Caco-2 (cell line): ENCODE results near the gene VASH1. TPM values are rescaled to one million over a fixed set of nuclear protein-coding genes. Genes with fewer than 3 reads are reported as not detected.

Experiments used
- BruUV-seq: library from RNA; stranded (reverse); fragments of 400-500 nt; replicated peaks from 2 replicates; lab custom pipeline; 2021; lab: Mats Ljungman, UMichigan
- CTCF ChIA-PET: fragments of 300-600 bp; sonication (Branson Sonifier 250); formaldehyde crosslinking; loops from one replicate; lab custom pipeline; 2022; ENCODE audit warnings: antibody characterized with exemption; lab: Charles Lee
- POLR2A ChIA-PET: fragments of 300-600 bp; sonication (Branson Sonifier 250); formaldehyde crosslinking; loops from one replicate; lab custom pipeline; 2022; ENCODE audit warnings: antibody characterized with exemption; lab: Charles Lee
- DNase-seq, 2 experiments: peaks; one replicate each; pipeline versions ENCODE4 v3.0.0 to v3.0.0-alpha.2; 2020 to 2022
- H3K27me3 ChIP-seq: replicated peaks from 2 replicates; pipeline ENCODE4 v1.6.0; 2011; ENCODE audit warnings: low read length; ENCODE audit not compliant: control insufficient read depth, insufficient read depth
- H3K36me3 ChIP-seq: 2 replicates; pipeline ENCODE4 v1.5.1; 2011; ENCODE audit warnings: low read length; ENCODE audit not compliant: control insufficient read depth, insufficient read depth
- H3K4me1 ChIP-seq: fragments of 250-450 bp; sonication (Bioruptor Pico); 2 replicates; pipeline ENCODE4 v1.5.1; 2020; ENCODE audit warnings: mild to moderate bottlenecking
- H3K4me3 ChIP-seq: 2 replicates; pipeline ENCODE4 v1.5.1; 2011; ENCODE audit warnings: low read depth, mild to moderate bottlenecking, control low read depth, low read length
- H3K9me3 ChIP-seq: fragments of 250-450 bp; sonication (Bioruptor Pico); 2 replicates; pipeline ENCODE4 v1.5.1; 2020; ENCODE audit warnings: mild to moderate bottlenecking, moderate library complexity
- H3K27ac Mint-ChIP-seq: one replicate; pipeline ENCODE4 v1.8.0; 2022; ENCODE audit warnings: mixed read lengths; ENCODE audit not compliant: unreplicated experiment
- H3K27me3 Mint-ChIP-seq: one replicate; pipeline ENCODE4 v1.8.0; 2022; ENCODE audit warnings: mixed read lengths; ENCODE audit not compliant: insufficient read depth, unreplicated experiment
- H3K36me3 Mint-ChIP-seq: one replicate; pipeline ENCODE4 v1.8.0; 2022; ENCODE audit warnings: mild to moderate bottlenecking, mixed read lengths; ENCODE audit not compliant: insufficient read depth, unreplicated experiment
- H3K4me1 Mint-ChIP-seq: one replicate; pipeline ENCODE4 v1.8.0; 2022; ENCODE audit warnings: low read depth, mixed read lengths; ENCODE audit not compliant: unreplicated experiment
- H3K4me3 Mint-ChIP-seq: one replicate; pipeline ENCODE4 v1.8.0; 2022; ENCODE audit warnings: mild to moderate bottlenecking, moderate library complexity, mixed read lengths; ENCODE audit not compliant: unreplicated experiment
- H3K9me3 Mint-ChIP-seq: one replicate; pipeline ENCODE4 v1.8.0; 2022; ENCODE audit warnings: mixed read lengths; ENCODE audit not compliant: unreplicated experiment
- intact Hi-C: fragments of 100-400 bp; cut with micrococcal nuclease; formaldehyde crosslinking; loops from one replicate; pipeline ENCODE4 v1.10.0; 2022; ENCODE audit not compliant: unreplicated experiment
- total RNA-seq: library from RNA; stranded (reverse); gene quantifications from 2 replicates; pipeline ENCODE4 v1.2.3, GENCODE V29; 2022
- TF ChIP-seq, protein P1 (sequence below), 2 experiments: fragments of 200-600 bp in 1 of 2; IDR thresholded peaks; 1 replicate in 1 of 2; 2 replicates in 1 of 2; pipeline versions ENCODE4 v1.5.1 to v1.8.0; 2011 to 2022; ENCODE audit warnings: antibody characterized with exemption in 1 of 2, control low read depth in 1 of 2, inconsistent platforms in 1 of 2, low read depth in 1 of 2, low read length in 1 of 2, mild to moderate bottlenecking in 1 of 2, moderate library complexity in 1 of 2; ENCODE audit not compliant: insufficient read depth in 1 of 2, severe bottlenecking in 1 of 2, unreplicated experiment in 1 of 2

VASH1 gene
- total RNA-seq, 1 experiment from 2014 or later: 0.18 TPM

DNA sequence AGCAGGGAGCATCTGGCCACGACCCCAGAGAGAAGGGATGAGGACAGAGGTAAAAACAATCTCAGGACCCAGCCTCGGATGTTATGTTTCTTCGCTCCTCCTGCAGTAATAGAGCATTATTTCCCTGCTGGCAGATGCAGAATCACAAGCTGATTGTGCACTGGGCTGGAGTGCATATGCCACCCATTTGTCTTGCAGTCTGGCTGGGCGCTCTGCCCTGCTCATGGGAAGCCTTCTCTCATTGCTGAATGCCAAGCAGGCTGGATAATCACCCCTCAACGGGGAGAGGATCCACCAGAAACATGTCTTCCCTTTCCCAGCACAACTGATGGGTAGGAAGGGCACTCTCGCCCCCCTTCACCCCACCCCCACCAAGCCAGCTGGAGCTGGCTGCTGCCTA is 8.5 kb upstream of the VASH1 start:
- no peak overlapping the region for H3K4me3 ChIP-seq
- H3K36me3 ChIP-seq: no peaks in the 10 kb centered on the region
- Mint-ChIP-seq H3K9me3 (no peaks in the 10 kb centered on the region), H3K4me3 (no peak overlapping the region), H3K36me3 (no peaks in the 10 kb centered on the region), H3K27ac (no peak overlapping the region), H3K27me3 (peaks cover 8% of the 10 kb centered on the region), H3K4me1 (no peaks in the 10 kb centered on the region)
- ChIA-PET CTCF (no interaction called here), POLR2A (no interaction called here)
- intact Hi-C loops: no loop called here
- H3K9me3 ChIP-seq: no peaks in the 10 kb centered on the region
- BruUV-seq: no TSS peak
- DNase-seq: no peak
- H3K4me1 ChIP-seq: no peaks in the 10 kb centered on the region
- H3K27me3 ChIP-seq: no peaks in the 10 kb centered on the region
- TF ChIP-seq, protein P1, sequence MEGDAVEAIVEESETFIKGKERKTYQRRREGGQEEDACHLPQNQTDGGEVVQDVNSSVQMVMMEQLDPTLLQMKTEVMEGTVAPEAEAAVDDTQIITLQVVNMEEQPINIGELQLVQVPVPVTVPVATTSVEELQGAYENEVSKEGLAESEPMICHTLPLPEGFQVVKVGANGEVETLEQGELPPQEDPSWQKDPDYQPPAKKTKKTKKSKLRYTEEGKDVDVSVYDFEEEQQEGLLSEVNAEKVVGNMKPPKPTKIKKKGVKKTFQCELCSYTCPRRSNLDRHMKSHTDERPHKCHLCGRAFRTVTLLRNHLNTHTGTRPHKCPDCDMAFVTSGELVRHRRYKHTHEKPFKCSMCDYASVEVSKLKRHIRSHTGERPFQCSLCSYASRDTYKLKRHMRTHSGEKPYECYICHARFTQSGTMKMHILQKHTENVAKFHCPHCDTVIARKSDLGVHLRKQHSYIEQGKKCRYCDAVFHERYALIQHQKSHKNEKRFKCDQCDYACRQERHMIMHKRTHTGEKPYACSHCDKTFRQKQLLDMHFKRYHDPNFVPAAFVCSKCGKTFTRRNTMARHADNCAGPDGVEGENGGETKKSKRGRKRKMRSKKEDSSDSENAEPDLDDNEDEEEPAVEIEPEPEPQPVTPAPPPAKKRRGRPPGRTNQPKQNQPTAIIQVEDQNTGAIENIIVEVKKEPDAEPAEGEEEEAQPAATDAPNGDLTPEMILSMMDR (IDR thresholded peaks at IDR 0.05; ENCODE audit: insufficient read depth in 1 of 2, low read depth in 1 of 2, low read length in 1 of 2, severe bottlenecking in 1 of 2, unreplicated experiment in 1 of 2): no peak

DNA sequence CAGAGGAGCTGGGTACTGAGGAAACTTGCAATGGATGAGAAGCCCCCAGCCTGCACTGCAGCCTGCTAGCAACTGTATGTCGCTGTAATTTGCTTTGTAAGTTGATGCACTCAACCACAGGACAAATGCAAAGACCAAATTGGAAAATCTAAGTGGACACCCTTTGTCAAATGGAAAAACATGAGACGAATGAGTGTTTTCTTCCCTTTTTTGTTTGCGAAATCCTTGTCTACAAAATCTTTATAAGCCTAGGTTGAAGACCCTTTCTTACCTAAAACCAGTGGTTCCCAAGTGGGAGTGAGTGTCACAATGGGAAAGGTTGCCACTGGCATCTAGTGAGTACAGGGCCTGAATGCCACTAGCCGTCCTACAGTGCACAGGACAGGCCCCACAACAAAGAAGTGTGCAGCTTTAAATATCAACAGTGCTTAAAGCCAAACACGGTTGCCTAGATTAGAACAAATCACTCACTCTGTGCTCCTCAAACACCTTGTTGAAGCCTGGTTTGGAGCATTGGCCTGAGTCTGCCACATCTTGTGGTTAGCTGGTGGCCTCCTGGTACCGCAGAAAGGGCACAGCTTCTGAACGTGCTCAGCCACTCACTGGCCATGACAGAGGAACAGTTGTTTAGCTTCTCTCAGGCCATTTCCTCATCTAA is 7.6 kb upstream of the VASH1 start:
- Mint-ChIP-seq H3K36me3 (no peaks in the 10 kb centered on the region), H3K4me1 (no peaks in the 10 kb centered on the region), H3K9me3 (no peaks in the 10 kb centered on the region), H3K27ac (no peak overlapping the region), H3K27me3 (peaks cover 12% of the 10 kb centered on the region), H3K4me3 (no peak overlapping the region)
- H3K4me1 ChIP-seq: no peaks in the 10 kb centered on the region
- H3K4me3 ChIP-seq: no peak overlapping the region
- H3K9me3 ChIP-seq: no peaks in the 10 kb centered on the region
- H3K36me3 ChIP-seq: no peaks in the 10 kb centered on the region
- no TSS peak for BruUV-seq
- no peak for DNase-seq
- H3K27me3 ChIP-seq: no peaks in the 10 kb centered on the region
- intact Hi-C loops: no loop called here
- POLR2A ChIA-PET: no interaction called here
- CTCF ChIA-PET: no interaction called here
- TF ChIP-seq, protein P1 (IDR thresholded peaks at IDR 0.05; ENCODE audit: insufficient read depth in 1 of 2, low read depth in 1 of 2, low read length in 1 of 2, severe bottlenecking in 1 of 2, unreplicated experiment in 1 of 2): no peak

DNA sequence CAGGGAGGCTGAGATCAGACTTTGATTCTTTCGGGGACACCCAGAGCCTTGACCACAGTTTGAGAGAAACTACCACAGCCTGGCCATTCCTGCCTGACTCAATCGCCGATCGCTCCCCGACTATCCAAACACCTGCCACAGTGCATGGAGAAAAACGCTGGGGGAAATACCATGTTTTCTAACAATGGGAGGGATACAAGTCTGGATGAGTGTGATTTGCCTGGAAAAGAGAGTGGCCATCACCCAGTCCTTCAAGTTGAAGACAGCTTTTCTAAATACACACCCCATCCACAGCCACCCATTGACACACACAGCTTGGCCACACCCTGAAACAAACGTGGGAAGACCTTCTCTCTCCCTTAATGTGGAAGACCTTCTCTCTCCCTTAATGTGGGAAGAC is 6.7 kb upstream of the VASH1 start:
- DNase-seq: no peak
- intact Hi-C loops: no loop called here
- H3K4me1 Mint-ChIP-seq: no peaks in the 10 kb centered on the region

More for the DNA sequence above, 6.7 kb upstream of the VASH1 start:
- CTCF ChIA-PET: interaction anchor here (0.7 kb wide), 1 partner anchor 232 kb away, joined by 4 read pairs; no protein-coding TSS in a partner anchor
- Mint-ChIP-seq H3K9me3 (no peaks in the 10 kb centered on the region), H3K4me3 (no peak overlapping the region), H3K27ac (no peak overlapping the region), H3K36me3 (no peaks in the 10 kb centered on the region), H3K27me3 (peaks cover 16% of the 10 kb centered on the region)
- no peak overlapping the region for H3K4me3 ChIP-seq
- H3K27me3 ChIP-seq: no peaks in the 10 kb centered on the region
- BruUV-seq: no TSS peak
- H3K9me3 ChIP-seq: no peaks in the 10 kb centered on the region
- POLR2A ChIA-PET: no interaction called here
- no peaks in the 10 kb centered on the region for H3K36me3 ChIP-seq
- no peaks in the 10 kb centered on the region for H3K4me1 ChIP-seq
- TF ChIP-seq, protein P1 (IDR thresholded peaks at IDR 0.05; ENCODE audit: insufficient read depth in 1 of 2, low read depth in 1 of 2, low read length in 1 of 2, severe bottlenecking in 1 of 2, unreplicated experiment in 1 of 2): no peak
